MM.1S (cell line): Measurements from ENCODE around the gene KCNC1.

Experiments used
- CTCF ChIP-seq: fragments of 300-600 bp; sonication (generic); IDR thresholded peaks from 2 replicates; pipeline ENCODE4 v1.5.1; 2016; ENCODE audit warnings: antibody characterized with exemption, low read length, mixed read lengths
- EZH2 ChIP-seq: fragments of 300-600 bp; sonication (generic); optimal IDR thresholded peaks from 2 replicates; pipeline ENCODE3; 2017; ENCODE audit warnings: low read depth, mild to moderate bottlenecking, antibody characterized with exemption, low read length, mixed read lengths
- EZH2phosphoT487 ChIP-seq: fragments of 300-600 bp; sonication (generic); IDR thresholded peaks from 2 replicates; pipeline ENCODE4 v1.6.1; 2018; ENCODE audit warnings: antibody characterized with exemption, low read length

GRCh38 chr11:17782603-17783337 is 48.2 kb downstream of the KCNC1 start:
- no peak for TF ChIP-seq CTCF
- TF ChIP-seq EZH2: no peak
- TF ChIP-seq EZH2phosphoT487: no peak
